Fibroblast of pulmonary artery (primary cell): Measurements from ENCODE around the gene COX19.

Experiments used
- DNase-seq: peaks from one replicate; pipeline ENCODE4 v3.0.0-alpha.2; 2010; ENCODE audit warnings: low read depth
- H3K4me3 ChIP-seq: replicated peaks from 2 replicates; pipeline ENCODE4 v1.5.1; 2011; ENCODE audit warnings: low read depth, mild to moderate bottlenecking, control low read depth, low read length, moderate library complexity
- CTCF ChIP-seq: IDR thresholded peaks from 2 replicates; pipeline ENCODE4 v1.5.1; 2011; ENCODE audit warnings: mild to moderate bottlenecking, control low read depth, low read length, inconsistent platforms; ENCODE audit errors: missing control alignments

Gene COX19

GRCh38 chr7:984361-985126, 9.2 kb upstream of the COX19 start:
- no peak for TF ChIP-seq CTCF
- no peak overlapping the region for H3K4me3 ChIP-seq
- no peak for DNase-seq

- no peak for DNase-seq
- no peak overlapping the region for H3K4me3 ChIP-seq
- TF ChIP-seq CTCF: no peak
Measured at GRCh38 chr7:983616-984071, 8.3 kb upstream of the COX19 start.

GRCh38 chr7:983004-983615, 7.8 kb upstream of the COX19 start, which contains the start of gene CYP2W1:
Gene CYP2W1, plus strand, starts transcription at chr7:983181. Its CDS starts 31 bp downstream, at chr7:983212.
- DNase-seq: no peak
- no peak for TF ChIP-seq CTCF
- H3K4me3 ChIP-seq: no peak within 1 kb of the TSS

GRCh38 chr7:982511-983003, 7.2 kb upstream of the COX19 start:
- DNase-seq: no peak
- no peak overlapping the region for H3K4me3 ChIP-seq
- no peak for TF ChIP-seq CTCF

- DNase-seq: no peak
- no peak overlapping the region for H3K4me3 ChIP-seq
- TF ChIP-seq CTCF: no peak
Measured at GRCh38 chr7:981793-982510, 6.6 kb upstream of the COX19 start.

- no peak overlapping the region for H3K4me3 ChIP-seq
- TF ChIP-seq CTCF: no peak
- no peak for DNase-seq
Measured at GRCh38 chr7:979886-980571, 4.7 kb upstream of the COX19 start.
